DND-41 (cell line): Measurements from ENCODE around the gene GPR107.

Experiments
- ATAC-seq: fragments of 200-7000 bp; cut with Tn5 transposase; 3 replicates; pipeline ENCODE4 v1.9.1; 2021; ENCODE audit warnings: low read depth; ENCODE audit not compliant: insufficient read depth
- DNase-seq: peaks from one replicate; pipeline ENCODE4 v3.0.0-alpha.2; 2020
- H2AFZ ChIP-seq: 2 replicates; pipeline ENCODE4 v1.6.0; 2012; ENCODE audit warnings: low read depth, low read length
- H3K27ac ChIP-seq: 2 replicates; pipeline ENCODE4 v1.5.1; 2012; ENCODE audit warnings: low read length, inconsistent platforms
- H3K27me3 ChIP-seq: fragments of 200-600 bp; sonication (generic); 2 replicates; pipeline ENCODE4 v1.6.0; 2012; ENCODE audit warnings: low read length, mild to moderate bottlenecking, inconsistent platforms; ENCODE audit not compliant: insufficient read depth, poor library complexity
- H3K36me3 ChIP-seq: 2 replicates; pipeline ENCODE4 v1.5.1; 2012; ENCODE audit warnings: low read length, inconsistent platforms; ENCODE audit not compliant: insufficient read depth
- H3K4me1 ChIP-seq: 2 replicates; pipeline ENCODE4 v1.5.1; 2012; ENCODE audit warnings: mild to moderate bottlenecking, low read length; ENCODE audit not compliant: insufficient read depth
- H3K4me2 ChIP-seq: 2 replicates; pipeline ENCODE4 v1.6.0; 2012; ENCODE audit warnings: mild to moderate bottlenecking, moderate library complexity, low read length, inconsistent platforms; ENCODE audit not compliant: insufficient read depth
- H3K4me3 ChIP-seq, 2 experiments: fragments of 200-600 bp in 1 of 2; shearing (Covaris generic) in 1 of 2; 2 replicates each; pipeline ENCODE4 v1.5.1; 2012 to 2016; ENCODE audit warnings: inconsistent platforms in 2 of 2, low read length in 2 of 2, mild to moderate bottlenecking in 2 of 2, low read depth in 1 of 2, moderate library complexity in 1 of 2
- H3K79me2 ChIP-seq: 2 replicates; pipeline ENCODE4 v1.6.0; 2012; ENCODE audit warnings: low read length, inconsistent platforms; ENCODE audit not compliant: insufficient read depth
- H3K9ac ChIP-seq: 2 replicates; pipeline ENCODE4 v1.6.0; 2012; ENCODE audit warnings: low read depth, mild to moderate bottlenecking, inconsistent platforms, low read length, moderate library complexity
- H3K9me3 ChIP-seq: 2 replicates; pipeline ENCODE4 v1.5.1; 2012; ENCODE audit warnings: low read length, moderate library complexity, mild to moderate bottlenecking, inconsistent platforms; ENCODE audit not compliant: insufficient read depth, severe bottlenecking
- H4K20me1 ChIP-seq: 2 replicates; pipeline ENCODE4 v1.6.0; 2012; ENCODE audit warnings: low read length; ENCODE audit not compliant: insufficient read depth
- EZH2 ChIP-seq: IDR thresholded peaks from 3 replicates; pipeline ENCODE4 v1.6.1; 2012; ENCODE audit warnings: borderline replicate concordance, low read depth, mild to moderate bottlenecking, moderate library complexity, low read length, inconsistent platforms; ENCODE audit not compliant: severe bottlenecking
- TF ChIP-seq, protein P1 (sequence below): IDR thresholded peaks from 2 replicates; pipeline ENCODE4 v1.5.1; 2012; ENCODE audit warnings: borderline replicate concordance, low read length, moderate library complexity, mild to moderate bottlenecking; ENCODE audit not compliant: poor library complexity, severe bottlenecking; ENCODE audit errors: extremely low read depth

The GPR107 gene

GRCh38 chr9:130039528-130040147, 14.1 kb upstream of the GPR107 start:
- ATAC-seq (no peak), DNase-seq (no peak)
- no peaks in the 10 kb centered on the region for H3K27me3 ChIP-seq
- H4K20me1 ChIP-seq, result peaks cover 72% of the 10 kb centered on the region
- peaks cover 32% of the 10 kb centered on the region for H3K36me3 ChIP-seq
- peak overlapping the region; percentile 81 for H3K4me2 ChIP-seq
- H3K9ac ChIP-seq, result peak overlapping the region; percentile 98
- no peaks in the 10 kb centered on the region for H3K9me3 ChIP-seq
- H3K79me2 ChIP-seq, result peaks cover 98% of the 10 kb centered on the region
- no peak for TF ChIP-seq EZH2
- TF ChIP-seq, protein P1, sequence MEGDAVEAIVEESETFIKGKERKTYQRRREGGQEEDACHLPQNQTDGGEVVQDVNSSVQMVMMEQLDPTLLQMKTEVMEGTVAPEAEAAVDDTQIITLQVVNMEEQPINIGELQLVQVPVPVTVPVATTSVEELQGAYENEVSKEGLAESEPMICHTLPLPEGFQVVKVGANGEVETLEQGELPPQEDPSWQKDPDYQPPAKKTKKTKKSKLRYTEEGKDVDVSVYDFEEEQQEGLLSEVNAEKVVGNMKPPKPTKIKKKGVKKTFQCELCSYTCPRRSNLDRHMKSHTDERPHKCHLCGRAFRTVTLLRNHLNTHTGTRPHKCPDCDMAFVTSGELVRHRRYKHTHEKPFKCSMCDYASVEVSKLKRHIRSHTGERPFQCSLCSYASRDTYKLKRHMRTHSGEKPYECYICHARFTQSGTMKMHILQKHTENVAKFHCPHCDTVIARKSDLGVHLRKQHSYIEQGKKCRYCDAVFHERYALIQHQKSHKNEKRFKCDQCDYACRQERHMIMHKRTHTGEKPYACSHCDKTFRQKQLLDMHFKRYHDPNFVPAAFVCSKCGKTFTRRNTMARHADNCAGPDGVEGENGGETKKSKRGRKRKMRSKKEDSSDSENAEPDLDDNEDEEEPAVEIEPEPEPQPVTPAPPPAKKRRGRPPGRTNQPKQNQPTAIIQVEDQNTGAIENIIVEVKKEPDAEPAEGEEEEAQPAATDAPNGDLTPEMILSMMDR, result peak; percentile 28
- H3K4me1 ChIP-seq, result peaks cover 67% of the 10 kb centered on the region
- no peak overlapping the region for H2AFZ ChIP-seq
- peak overlapping the region; percentile 92 to 95; a peak in 3 of 4 replicates for H3K4me3 ChIP-seq
- peak overlapping the region; percentile 88 for H3K27ac ChIP-seq

GRCh38 chr9:130040984-130041647, 12.6 kb upstream of the GPR107 start:
- H3K4me3 ChIP-seq, result peak overlapping the region; percentile 92 to 95
- no peak overlapping the region for H2AFZ ChIP-seq
- H3K27ac ChIP-seq, result peak overlapping the region; percentile 97
- peak; percentile 50 for DNase-seq
- H3K9ac ChIP-seq, result peak overlapping the region; percentile 98
- H3K9me3 ChIP-seq, result no peaks in the 10 kb centered on the region
- H3K4me1 ChIP-seq, result peaks cover 71% of the 10 kb centered on the region
- TF ChIP-seq, protein P1, result no peak
- H3K4me2 ChIP-seq, result peak overlapping the region; percentile 81
- peaks cover 59% of the 10 kb centered on the region for H4K20me1 ChIP-seq
- H3K27me3 ChIP-seq, result no peaks in the 10 kb centered on the region
- peaks cover 90% of the 10 kb centered on the region for H3K79me2 ChIP-seq
- H3K36me3 ChIP-seq, result peaks cover 21% of the 10 kb centered on the region
- no peak for ATAC-seq

GRCh38 chr9:130041648-130042405, 11.9 kb upstream of the GPR107 start:
- Histone ChIP-seq H3K4me3 (peak overlapping the region; percentile 92 to 95), H3K36me3 (peaks cover 17% of the 10 kb centered on the region), H3K27me3 (no peaks in the 10 kb centered on the region), H3K9ac (peak overlapping the region; percentile 98), H3K27ac (peak overlapping the region; percentile 97), H4K20me1 (peaks cover 52% of the 10 kb centered on the region), H3K79me2 (peaks cover 88% of the 10 kb centered on the region), H3K4me1 (peaks cover 69% of the 10 kb centered on the region), H2AFZ (no peak overlapping the region), H3K9me3 (no peaks in the 10 kb centered on the region), H3K4me2 (peak overlapping the region; percentile 81)
- ATAC-seq (no peak), DNase-seq (no peak)
- TF ChIP-seq, protein P1, result no peak
- TF ChIP-seq EZH2, result no peak
